Lower lobe of right lung (tissue), 2 donors: Measurements from ENCODE around the gene PHF21B. TPM values are rescaled to one million over a fixed set of nuclear protein-coding genes. Genes with fewer than 3 reads are reported as not detected.

Experiments
- ATAC-seq, 2 donors: fragments of 200-7000 bp; cut with Tn5 transposase; one replicate each; pipeline ENCODE4 v1.9.1; 2020 to 2022; ENCODE audit warnings: mild to moderate bottlenecking in 2 of 2, moderate library complexity in 2 of 2
- DNase-seq: peaks from one replicate; pipeline ENCODE4 v3.0.0-alpha.2; 2020
- H3K27ac ChIP-seq: fragments of 200-600 bp; one replicate; pipeline ENCODE4 v1.8.0; 2022
- H3K27me3 ChIP-seq: fragments of 200-600 bp; one replicate; pipeline ENCODE4 v1.8.0; 2022; ENCODE audit warnings: low read depth
- H3K36me3 ChIP-seq: fragments of 200-600 bp; one replicate; pipeline ENCODE4 v1.8.0; 2022; ENCODE audit warnings: mild to moderate bottlenecking
- H3K4me1 ChIP-seq: fragments of 200-600 bp; one replicate; pipeline ENCODE4 v1.8.0; 2022
- H3K4me3 ChIP-seq: fragments of 200-600 bp; one replicate; pipeline ENCODE4 v1.8.0; 2022; ENCODE audit warnings: mild to moderate bottlenecking
- H3K9me3 ChIP-seq: fragments of 200-600 bp; one replicate; pipeline ENCODE4 v1.8.0; 2022
- CTCF ChIP-seq: fragments of 200-600 bp; IDR thresholded peaks from one replicate; pipeline ENCODE4 v1.8.0; 2022; ENCODE audit warnings: antibody characterized with exemption, mild to moderate bottlenecking
- intact Hi-C: fragments of 100-400 bp; cut with DNase I; formaldehyde crosslinking; loops from one replicate; pipeline ENCODE4 v1.11.0; 2022
- total RNA-seq: library from RNA; stranded (reverse); fragmentation: NEBNext Ultra II Directional; extraction: Animal tissue kit (Norgen Biotek cat#: 25700); gene quantifications from one replicate; pipeline ENCODE4 v1.2.1, GENCODE V29; 2021
- donor health status: DM: no; HTN: yes; CAD: no; lungs with severe emphysema.

The PHF21B gene
- total RNA-seq, 1 donor from 2014 or later, result not detected

- no peak for DNase-seq
- intact Hi-C loops, result no loop called here
These were observed 116.1 kb downstream of the PHF21B start for GRCh38 chr22:44893731-44894080.

GRCh38 chr22:44892803-44893730 lies 116.7 kb downstream of the PHF21B start:
- no peak for TF ChIP-seq CTCF
- H3K27me3 ChIP-seq, result no peaks in the 10 kb centered on the region
- DNase-seq (no peak), ATAC-seq (no peak)
- H3K4me1 ChIP-seq, result no peaks in the 10 kb centered on the region
- H3K9me3 ChIP-seq, result no peaks in the 10 kb centered on the region
- no peak overlapping the region for H3K27ac ChIP-seq
- no peaks in the 10 kb centered on the region for H3K36me3 ChIP-seq
- H3K4me3 ChIP-seq, result no peak overlapping the region
- intact Hi-C loops, result no loop called here

More at GRCh38 chr22:44893731-44894080, 116.1 kb downstream of the PHF21B start:
- no peaks in the 10 kb centered on the region for H3K27me3 ChIP-seq
- no peak for TF ChIP-seq CTCF
- H3K36me3 ChIP-seq, result no peaks in the 10 kb centered on the region
- no peaks in the 10 kb centered on the region for H3K4me1 ChIP-seq
- H3K9me3 ChIP-seq, result no peaks in the 10 kb centered on the region
- no peak overlapping the region for H3K4me3 ChIP-seq
- no peak for ATAC-seq
- no peak overlapping the region for H3K27ac ChIP-seq

- no peak overlapping the region for H3K27ac ChIP-seq
- H3K27me3 ChIP-seq, result no peaks in the 10 kb centered on the region
- no peak overlapping the region for H3K4me3 ChIP-seq
- no peaks in the 10 kb centered on the region for H3K36me3 ChIP-seq
- no peaks in the 10 kb centered on the region for H3K4me1 ChIP-seq
- no peak for DNase-seq
- no peak for TF ChIP-seq CTCF
- intact Hi-C loops, result no loop called here
- no peaks in the 10 kb centered on the region for H3K9me3 ChIP-seq
- ATAC-seq, result no peak
These were observed 117.6 kb downstream of the PHF21B start for GRCh38 chr22:44892243-44892642.

GRCh38 chr22:44891791-44892190 lies 118.0 kb downstream of the PHF21B start:
- DNase-seq, result no peak
- Histone ChIP-seq H3K4me1 (no peaks in the 10 kb centered on the region), H3K27ac (no peak overlapping the region), H3K36me3 (no peaks in the 10 kb centered on the region), H3K4me3 (no peak overlapping the region), H3K9me3 (no peaks in the 10 kb centered on the region), H3K27me3 (no peaks in the 10 kb centered on the region)
- ATAC-seq, result no peak
- intact Hi-C loops, result no loop called here
- TF ChIP-seq CTCF, result no peak

GRCh38 chr22:44891293-44891747 lies 118.5 kb downstream of the PHF21B start:
- DNase-seq, result no peak
- Histone ChIP-seq H3K4me1 (no peaks in the 10 kb centered on the region), H3K4me3 (no peak overlapping the region), H3K27ac (no peak overlapping the region), H3K9me3 (no peaks in the 10 kb centered on the region), H3K36me3 (no peaks in the 10 kb centered on the region), H3K27me3 (no peaks in the 10 kb centered on the region)
- intact Hi-C loops, result no loop called here
- ATAC-seq, result no peak
- no peak for TF ChIP-seq CTCF
